IMR-90 (cell line): ENCODE measurements around the gene SLC35B2. TPM values are rescaled to one million over a fixed set of nuclear protein-coding genes. Genes with fewer than 3 reads are reported as not detected.
A peak's percentile ranks its signal among the peaks of the same experiment; 100 is the strongest.

Experiments used
- ATAC-seq: fragments of 200-7000 bp; cut with Tn5 transposase; 2 replicates; pipeline ENCODE4 v1.9.1; 2020; ENCODE audit warnings: low read depth, mild to moderate bottlenecking, moderate library complexity
- BruUV-seq: library from RNA; stranded (reverse); fragments of 400-500 nt; replicated peaks from 2 replicates; lab custom pipeline; 2021; lab: Mats Ljungman, UMichigan
- CTCF ChIA-PET: fragments of 300-600 bp; formaldehyde crosslinking; extraction: SDS; loops from one replicate; lab custom pipeline; 2021; ENCODE audit warnings: antibody characterized with exemption; lab: Yijun Ruan, JAX
- POLR2A ChIA-PET: fragments of 300-600 bp; sonication (Branson Sonifier 250); formaldehyde crosslinking; loops from one replicate; lab custom pipeline; 2022; ENCODE audit warnings: antibody characterized with exemption; ENCODE audit not compliant: unreplicated experiment; lab: Charles Lee
- DNase-seq: peaks from one replicate; pipeline ENCODE4 v3.0.0; 2013
- H2AFZ ChIP-seq: replicated peaks from 2 replicates; pipeline ENCODE3; 2013; ENCODE audit warnings: low read length, mild to moderate bottlenecking; ENCODE audit not compliant: poor library complexity
- H2AK5ac ChIP-seq: 2 replicates; pipeline ENCODE4 v1.6.1; 2013; ENCODE audit warnings: low read depth, low read length, inconsistent platforms
- H2AK9ac ChIP-seq: replicated peaks from 2 replicates; pipeline ENCODE3; 2013; ENCODE audit warnings: mild to moderate bottlenecking, low read depth, low read length, moderate library complexity; ENCODE audit not compliant: poor library complexity
- H2BK120ac ChIP-seq: 2 replicates; pipeline ENCODE4 v1.6.1; 2013; ENCODE audit warnings: low read depth, low read length, inconsistent platforms
- H2BK15ac ChIP-seq: 3 replicates; pipeline ENCODE4 v1.6.1; 2013; ENCODE audit warnings: low read depth, low read length, inconsistent platforms
- H2BK20ac ChIP-seq: 2 replicates; pipeline ENCODE4 v1.6.1; 2013; ENCODE audit warnings: low read depth, mild to moderate bottlenecking, inconsistent platforms, low read length, moderate library complexity
- H2BK5ac ChIP-seq: 2 replicates; pipeline ENCODE4 v1.6.1; 2013; ENCODE audit warnings: mild to moderate bottlenecking, low read depth, low read length, inconsistent platforms; ENCODE audit not compliant: poor library complexity, severe bottlenecking
- H3K14ac ChIP-seq: replicated peaks from 2 replicates; pipeline ENCODE4 v1.6.1; 2013; ENCODE audit warnings: low read depth, low read length, inconsistent platforms
- H3K18ac ChIP-seq: 2 replicates; pipeline ENCODE4 v1.6.1; 2013; ENCODE audit warnings: low read depth, low read length, control low read depth
- H3K23ac ChIP-seq: 2 replicates; pipeline ENCODE4 v1.6.1; 2013; ENCODE audit warnings: low read depth, low read length, inconsistent platforms
- H3K27ac ChIP-seq: 2 replicates; pipeline ENCODE4 v1.5.1; 2013; ENCODE audit warnings: mild to moderate bottlenecking, control low read depth, low read length; ENCODE audit not compliant: insufficient read depth
- H3K27me3 ChIP-seq: 2 replicates; pipeline ENCODE4 v1.6.1; 2013; ENCODE audit warnings: low read length; ENCODE audit not compliant: control insufficient read depth, insufficient read depth
- H3K36me3 ChIP-seq: 2 replicates; pipeline ENCODE4 v1.6.1; 2013; ENCODE audit warnings: low read length, mixed read lengths; ENCODE audit not compliant: control insufficient read depth, insufficient read depth
- H3K4ac ChIP-seq: 2 replicates; pipeline ENCODE4 v1.6.1; 2013; ENCODE audit warnings: low read depth, low read length, inconsistent platforms
- H3K4me1 ChIP-seq: 2 replicates; pipeline ENCODE4 v1.6.1; 2013; ENCODE audit warnings: low read length, mixed read lengths; ENCODE audit not compliant: control insufficient read depth, insufficient read depth
- H3K4me2 ChIP-seq: 2 replicates; pipeline ENCODE4 v1.6.1; 2013; ENCODE audit warnings: low read depth, mild to moderate bottlenecking, control low read depth, low read length, moderate library complexity
- H3K4me3 ChIP-seq: 2 replicates; pipeline ENCODE4 v1.5.1; 2013; ENCODE audit warnings: low read depth, mild to moderate bottlenecking, control low read depth, low read length, moderate library complexity; ENCODE audit not compliant: insufficient read depth
- H3K56ac ChIP-seq: 2 replicates; pipeline ENCODE4 v1.6.1; 2013; ENCODE audit warnings: low read length, inconsistent platforms; ENCODE audit not compliant: insufficient read depth; ENCODE audit errors: extremely low read depth
- H3K79me1 ChIP-seq, 2 experiments: 2 replicates each; pipeline ENCODE4 v1.6.1; 2013; ENCODE audit warnings: low read length in 2 of 2, inconsistent platforms in 1 of 2, low read depth in 1 of 2
- H3K9ac ChIP-seq: 2 replicates; pipeline ENCODE4 v1.6.1; 2013; ENCODE audit warnings: low read depth, low read length, control low read depth
- H3K9me1 ChIP-seq: 2 replicates; pipeline ENCODE4 v1.6.1; 2013; ENCODE audit warnings: low read length, inconsistent platforms; ENCODE audit not compliant: insufficient read depth
- H3K9me3 ChIP-seq: 2 replicates; pipeline ENCODE4 v1.6.1; 2013; ENCODE audit warnings: low read length; ENCODE audit not compliant: control insufficient read depth, insufficient read depth
- H4K20me1 ChIP-seq: 2 replicates; pipeline ENCODE4 v1.6.1; 2013; ENCODE audit warnings: low read length, inconsistent platforms; ENCODE audit not compliant: insufficient read depth
- H4K5ac ChIP-seq: 2 replicates; pipeline ENCODE4 v1.6.1; 2013; ENCODE audit warnings: mild to moderate bottlenecking, low read depth, low read length, control low read depth
- H4K8ac ChIP-seq, 2 experiments: 2 replicates each; pipeline ENCODE4 v1.6.1; 2013; ENCODE audit warnings: low read depth in 2 of 2, low read length in 2 of 2, control low read depth in 1 of 2, inconsistent platforms in 1 of 2
- H4K91ac ChIP-seq: 2 replicates; pipeline ENCODE4 v1.6.1; 2013; ENCODE audit warnings: low read depth, low read length, inconsistent platforms; ENCODE audit not compliant: insufficient read depth
- BHLHE40 ChIP-seq: fragments of 150-350 bp; IDR thresholded peaks from 2 replicates; pipeline ENCODE4 v1.6.1; 2016; ENCODE audit warnings: mild to moderate bottlenecking, low read depth, low read length
- CTCF ChIP-seq: conservative IDR thresholded peaks from 2 replicates; pipeline ENCODE4 v1.5.1; 2012; ENCODE audit warnings: mild to moderate bottlenecking, low read depth, low read length, improper control_type of control experiment
- MAFK ChIP-seq: IDR thresholded peaks from 2 replicates; pipeline ENCODE4 v1.6.1; 2012; ENCODE audit warnings: low read depth, low read length, improper control_type of control experiment
- MAZ ChIP-seq: IDR thresholded peaks from 2 replicates; pipeline ENCODE4 v1.6.1; 2012; ENCODE audit warnings: low read depth, mild to moderate bottlenecking, low read length, improper control_type of control experiment, moderate library complexity, borderline replicate concordance
- WGBS, 2 experiments: methylation state at CpG; one replicate each; pipeline versions ENCODE4 v1.1.5 to v1.1.7; 2013; ENCODE audit warnings: missing lambda C conversion rate in 2 of 2; ENCODE audit not compliant: insufficient read length in 1 of 2; ENCODE audit errors: extremely low coverage in 2 of 2; 5-methylcytosine and 5-hydroxymethylcytosine counted together
- dilution Hi-C: fragments of 300-500 bp; cut with HindIII; formaldehyde crosslinking; loops from one replicate; pipeline ENCODE4 v1.14.3; 2018; ENCODE audit warnings: low sequenced_read_pairs; ENCODE audit not compliant: unreplicated experiment
- in situ Hi-C: fragments of 300-500 bp; cut with MboI; formaldehyde crosslinking; loops from 3 replicates; pipeline ENCODE4 v1.14.3; 2019; ENCODE audit warnings: low sequenced_read_pairs, inconsistent platforms, mixed read lengths
- intact Hi-C: fragments of 100-400 bp; cut with micrococcal nuclease; formaldehyde crosslinking; loops from 2 replicates; pipeline ENCODE4 v1.10.0; 2022
- polyA plus RNA-seq, 3 experiments: library from polyadenylated mRNA; depleted of rRNA; stranded (reverse); fragments of >200 nt; gene quantifications; 2 replicates each; pipeline ENCODE4 v1.2.3, GENCODE V29; 2012; ENCODE audit warnings: low replicate concordance in 1 of 3
- total RNA-seq: library from RNA; depleted of rRNA; stranded (reverse); fragments of >200 nt; gene quantifications from 2 replicates; pipeline ENCODE4 v1.2.3, GENCODE V29; 2012

Gene SLC35B2
- total and polyA plus RNA-seq, 2 of the 4 experiments (the other 2 are of a cell fraction): 51.4 to 89.9 TPM

- peak overlapping the region; percentile 85 for H3K4me3 ChIP-seq
- peak overlapping the region; percentile 89 for H3K4me2 ChIP-seq
- peaks cover 9 to 47% of the 10 kb centered on the region in 2 experiments for H3K79me1 ChIP-seq
- peak overlapping the region; percentile 59 for H3K27ac ChIP-seq
- H3K9me3 ChIP-seq: no peaks in the 10 kb centered on the region
- ChIA-PET CTCF (interaction anchor here (0.6 to 1.2 kb wide), 4 partner anchors 9 to 74 kb away, joined by 3 to 6 read pairs (median 4); no protein-coding TSS in a partner anchor), POLR2A (interaction anchor here (0.5 to 3.0 kb wide), 4 partner anchors 9 to 11 kb away, joined by 4 to 27 read pairs (median 9); partner anchors contain the start of gene SLC35B2)
- H3K9me1 ChIP-seq: peaks cover 18% of the 10 kb centered on the region
- no TSS peak for BruUV-seq
- H3K14ac ChIP-seq: peak overlapping the region; percentile 87
- WGBS, 2 experiments: no CpG with 5 or more reads among the region's 62 CpGs
- ATAC-seq: peak; percentile 83
- peak overlapping the region; percentile 69 for H4K5ac ChIP-seq
- H2AFZ ChIP-seq: peak overlapping the region; percentile 100
- H2AK5ac ChIP-seq: peak overlapping the region; percentile 71
- H3K56ac ChIP-seq: 0 out of 2 replicates have a peak overlapping the region, but pooled peaks have one; percentile 40
- peak overlapping the region; percentile 75 for H4K91ac ChIP-seq
- H2BK20ac ChIP-seq: 0 out of 2 replicates have a peak overlapping the region, but pooled peaks have one; percentile 3
- intact Hi-C loops (no loop called here), in situ Hi-C loops (no loop called here), dilution Hi-C loops (no loop called here)
- peak overlapping the region; percentile 86 for H3K4ac ChIP-seq
- peak overlapping the region; percentile 87 for H3K23ac ChIP-seq
- peak overlapping the region; percentile 60 to 87 for H4K8ac ChIP-seq
- H3K36me3 ChIP-seq: peaks cover 20% of the 10 kb centered on the region
- peak overlapping the region; percentile 78 for H2BK5ac ChIP-seq
- H4K20me1 ChIP-seq: peaks cover 42% of the 10 kb centered on the region
- TF ChIP-seq MAFK (no peak), BHLHE40 (peak; percentile 4; the same call in 1 of the 2 replicates), CTCF (peak; percentile 26), MAZ (peak; percentile 64; the same call in 1 of the 2 replicates)
- peak overlapping the region; percentile 37; the same call in 2 of the 3 replicates for H2BK15ac ChIP-seq
- peak overlapping the region; percentile 63 for H3K18ac ChIP-seq
- no peaks in the 10 kb centered on the region for H3K27me3 ChIP-seq
- peak; percentile 81 for DNase-seq
- H2AK9ac ChIP-seq: peak overlapping the region; percentile 100
- H3K9ac ChIP-seq: peak overlapping the region; percentile 52
- H2BK120ac ChIP-seq: peak overlapping the region; percentile 75
- H3K4me1 ChIP-seq: peaks cover 5% of the 10 kb centered on the region
Measured at GRCh38 chr6:44245912-44246662, 11.2 kb downstream of the SLC35B2 start.
